ENCODE results near the gene TTC7B. TPM values are rescaled to one million over a fixed set of nuclear protein-coding genes. Genes with fewer than 3 reads are reported as not detected.

TTC7B gene
- polyA plus RNA-seq, 1 donor (not counting 4 experiments of a cell fraction or from before 2014, with no cell fraction given) = 21.4 TPM

- Histone ChIP-seq H3K4me2 (ENCODE audit: control insufficient read depth, extremely low read depth, insufficient read depth, low read depth, low read length) (no peak overlapping the region), H4K20me1 (ENCODE audit: control insufficient read depth, extremely low read depth, insufficient read depth, low read length) (no peaks in the 10 kb centered on the region), H2AFZ (ENCODE audit: control insufficient read depth, low read length) (no peak overlapping the region), H3K9ac (ENCODE audit: control insufficient read depth, extremely low read depth, insufficient read depth, low read length) (no peak overlapping the region), H3K79me2 (ENCODE audit: control insufficient read depth, insufficient read depth, low read length) (no peaks in the 10 kb centered on the region), H3K36me3 (ENCODE audit: control insufficient read depth in 2 of 2, extremely low read depth in 1 of 2, insufficient read depth in 2 of 2, low read length in 2 of 2) (peaks cover 4 to 9% of the 10 kb centered on the region in 2 experiments), H3K4me3 (ENCODE audit: control insufficient read depth in 2 of 3, extremely low read depth in 1 of 3, insufficient read depth in 2 of 3, low read depth in 1 of 3, low read length in 3 of 3) (no peak overlapping the region), H3K4me1 (ENCODE audit: control insufficient read depth, extremely low read depth, insufficient read depth, low read length) (no peaks in the 10 kb centered on the region), H3K27ac (ENCODE audit: control insufficient read depth, insufficient read depth, low read length) (no peak overlapping the region), H3K27me3 (ENCODE audit: control insufficient read depth, extremely low read depth, insufficient read depth, low read length) (no peaks in the 10 kb centered on the region), H3K9me3 (ENCODE audit: control insufficient read depth, low read depth, low read length) (no peaks in the 10 kb centered on the region), H3K9me1 (ENCODE audit: control insufficient read depth, extremely low read depth, insufficient read depth, low read length) (no peaks in the 10 kb centered on the region)
- no peak for FAIRE-seq
- dilution Hi-C loops (cut with MboI; ENCODE audit: extremely low pct_ligation_motif_present, low sequenced_read_pairs) = no loop called here
- no peak for DNase-seq (ENCODE audit: low read depth, low spot score)
- TF ChIP-seq CTCF (optimal IDR thresholded peaks at IDR 0.05 in 1 of 3, IDR thresholded peaks at IDR 0.05 in 1 of 3, conservative IDR thresholded peaks at IDR 0.05 in 1 of 3; ENCODE audit: extremely low read depth in 1 of 3, insufficient read depth in 2 of 3, low read length in 3 of 3) (no peak), EZH2 (IDR thresholded peaks at IDR 0.05; ENCODE audit: low read length) (no peak)
Observed at GRCh38 chr14:90775441-90775840, 40.8 kb downstream of the TTC7B start.

- FAIRE-seq = no peak
- Histone ChIP-seq H3K4me1 (ENCODE audit: control insufficient read depth, extremely low read depth, insufficient read depth, low read length) (no peaks in the 10 kb centered on the region), H3K4me3 (ENCODE audit: control insufficient read depth in 2 of 3, extremely low read depth in 1 of 3, insufficient read depth in 2 of 3, low read depth in 1 of 3, low read length in 3 of 3) (no peak overlapping the region), H3K9me3 (ENCODE audit: control insufficient read depth, low read depth, low read length) (no peaks in the 10 kb centered on the region), H3K27me3 (ENCODE audit: control insufficient read depth, extremely low read depth, insufficient read depth, low read length) (no peaks in the 10 kb centered on the region), H4K20me1 (ENCODE audit: control insufficient read depth, extremely low read depth, insufficient read depth, low read length) (no peaks in the 10 kb centered on the region), H2AFZ (ENCODE audit: control insufficient read depth, low read length) (no peak overlapping the region), H3K9ac (ENCODE audit: control insufficient read depth, extremely low read depth, insufficient read depth, low read length) (no peak overlapping the region), H3K27ac (ENCODE audit: control insufficient read depth, insufficient read depth, low read length) (no peak overlapping the region), H3K36me3 (ENCODE audit: control insufficient read depth in 2 of 2, extremely low read depth in 1 of 2, insufficient read depth in 2 of 2, low read length in 2 of 2) (peaks cover 0 to 7% of the 10 kb centered on the region in 2 experiments), H3K79me2 (ENCODE audit: control insufficient read depth, insufficient read depth, low read length) (no peaks in the 10 kb centered on the region), H3K9me1 (ENCODE audit: control insufficient read depth, extremely low read depth, insufficient read depth, low read length) (no peaks in the 10 kb centered on the region), H3K4me2 (ENCODE audit: control insufficient read depth, extremely low read depth, insufficient read depth, low read depth, low read length) (no peak overlapping the region)
- no peak for DNase-seq (ENCODE audit: low read depth, low spot score)
- TF ChIP-seq EZH2 (IDR thresholded peaks at IDR 0.05; ENCODE audit: low read length) (no peak), CTCF (optimal IDR thresholded peaks at IDR 0.05 in 1 of 3, IDR thresholded peaks at IDR 0.05 in 1 of 3, conservative IDR thresholded peaks at IDR 0.05 in 1 of 3; ENCODE audit: extremely low read depth in 1 of 3, insufficient read depth in 2 of 3, low read length in 3 of 3) (no peak)
- dilution Hi-C loops (cut with MboI; ENCODE audit: extremely low pct_ligation_motif_present, low sequenced_read_pairs) = no loop called here
Observed at GRCh38 chr14:90774316-90774715, 41.9 kb downstream of the TTC7B start.

Measured in keratinocyte (primary cell).